ENCODE results near the gene PRDX1. TPM values are rescaled to one million over a fixed set of nuclear protein-coding genes. Genes with fewer than 3 reads are reported as not detected.
"Not testable (repeated sequence)": the region's sequence is repeated elsewhere in the genome, so short reads cannot be mapped to it uniquely, and the experiment has no call there.

The PRDX1 gene
- total and polyA plus RNA-seq, 12 donors: 343 to 908 (median 452) TPM

DNA sequence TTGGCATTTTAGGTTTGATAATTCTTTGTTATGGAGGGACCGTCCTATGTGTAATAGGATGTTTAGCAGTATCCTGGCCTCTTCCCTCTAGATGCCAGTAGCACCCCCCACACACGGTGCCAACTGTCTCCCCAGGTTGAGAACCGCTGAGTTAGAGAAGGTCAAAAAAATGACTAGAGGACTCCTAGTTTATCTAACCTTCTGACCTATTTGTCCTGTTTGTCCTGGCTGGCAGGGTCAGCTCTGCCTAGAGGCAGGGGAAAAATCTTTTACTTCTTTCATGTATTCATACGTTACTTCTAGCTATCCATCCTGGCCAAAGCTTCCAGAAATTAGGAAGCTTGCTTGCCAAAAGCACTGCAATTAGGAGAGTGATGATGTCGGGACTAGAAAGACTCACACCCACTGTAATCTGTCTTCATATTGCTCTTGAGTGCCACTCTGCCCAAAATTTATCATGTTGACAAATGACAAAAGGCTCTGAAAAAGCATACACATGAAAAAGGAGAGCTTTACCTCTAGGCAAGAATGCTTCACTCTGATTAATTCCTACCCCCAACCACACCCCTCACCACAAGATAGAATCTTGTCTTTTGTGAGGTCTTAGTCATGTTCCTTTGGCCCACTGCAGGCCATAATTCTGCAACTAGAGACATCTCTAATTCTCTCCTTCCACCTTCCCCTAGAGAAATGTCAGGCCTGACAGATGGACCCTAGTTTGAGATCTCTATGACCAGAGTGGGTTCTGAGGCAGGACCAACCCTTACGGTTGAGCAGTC lies 14.5 kb upstream of the PRDX1 start:
- Histone ChIP-seq H3K36me3 (replicated peaks in 1 of 2) (no peaks in the 10 kb centered on the region), H3K27me3 (no peaks in the 10 kb centered on the region), H3K9me3 (replicated peaks in 1 of 3) (no peaks in the 10 kb centered on the region), H3K4me1 (replicated peaks in 1 of 2) (no peaks in the 10 kb centered on the region), H3K4me3 (no peak overlapping the region), H3K27ac (no peak overlapping the region)
- 62 to 71% (median 67%) methylated on average over 6 of the region's 6 CpGs for WGBS, 4 donors
- intact Hi-C loops (cut with DNase I): no loop called here
- no peak for DNase-seq
- no peak for TF ChIP-seq POLR2A (IDR thresholded peaks at IDR 0.05)
- TF ChIP-seq, protein P1, sequence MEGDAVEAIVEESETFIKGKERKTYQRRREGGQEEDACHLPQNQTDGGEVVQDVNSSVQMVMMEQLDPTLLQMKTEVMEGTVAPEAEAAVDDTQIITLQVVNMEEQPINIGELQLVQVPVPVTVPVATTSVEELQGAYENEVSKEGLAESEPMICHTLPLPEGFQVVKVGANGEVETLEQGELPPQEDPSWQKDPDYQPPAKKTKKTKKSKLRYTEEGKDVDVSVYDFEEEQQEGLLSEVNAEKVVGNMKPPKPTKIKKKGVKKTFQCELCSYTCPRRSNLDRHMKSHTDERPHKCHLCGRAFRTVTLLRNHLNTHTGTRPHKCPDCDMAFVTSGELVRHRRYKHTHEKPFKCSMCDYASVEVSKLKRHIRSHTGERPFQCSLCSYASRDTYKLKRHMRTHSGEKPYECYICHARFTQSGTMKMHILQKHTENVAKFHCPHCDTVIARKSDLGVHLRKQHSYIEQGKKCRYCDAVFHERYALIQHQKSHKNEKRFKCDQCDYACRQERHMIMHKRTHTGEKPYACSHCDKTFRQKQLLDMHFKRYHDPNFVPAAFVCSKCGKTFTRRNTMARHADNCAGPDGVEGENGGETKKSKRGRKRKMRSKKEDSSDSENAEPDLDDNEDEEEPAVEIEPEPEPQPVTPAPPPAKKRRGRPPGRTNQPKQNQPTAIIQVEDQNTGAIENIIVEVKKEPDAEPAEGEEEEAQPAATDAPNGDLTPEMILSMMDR (IDR thresholded peaks at IDR 0.05): no peak

DNA sequence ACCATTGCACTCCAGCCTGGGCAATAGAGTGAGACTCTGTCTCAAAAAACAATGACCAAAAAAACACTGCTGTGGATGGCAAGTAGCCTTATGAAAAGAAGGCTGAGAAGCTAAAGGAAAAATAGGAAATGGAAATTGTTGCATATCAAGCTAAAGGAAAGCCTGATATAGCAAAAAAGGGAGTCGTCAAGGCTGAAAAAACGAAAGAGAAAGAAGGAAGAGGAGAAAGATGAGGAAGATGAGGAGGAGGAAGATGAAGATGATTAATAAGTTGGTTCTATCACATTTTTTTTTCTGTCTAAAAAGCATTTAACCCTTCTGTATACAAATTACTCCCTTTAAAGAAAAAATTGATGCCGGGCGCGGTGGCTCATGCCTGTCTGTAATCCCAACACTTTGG lies 10.2 kb upstream of the PRDX1 start:
- Histone ChIP-seq H3K27me3 (no peaks in the 10 kb centered on the region), H3K4me3 (no peak overlapping the region), H3K9me3 (replicated peaks in 1 of 3) (no peaks in the 10 kb centered on the region), H3K36me3 (replicated peaks in 1 of 2) (no peaks in the 10 kb centered on the region), H3K27ac (no peak overlapping the region), H3K4me1 (replicated peaks in 1 of 2) (no peaks in the 10 kb centered on the region)
- TF ChIP-seq POLR2A (IDR thresholded peaks at IDR 0.05): no peak
- TF ChIP-seq, protein P1 (IDR thresholded peaks at IDR 0.05): no peak
- WGBS, 4 donors: 74 to 84% (median 82%) methylated on average over 5 of the region's 5 CpGs
- DNase-seq: no peak
- intact Hi-C loops (cut with DNase I): no loop called here

DNA sequence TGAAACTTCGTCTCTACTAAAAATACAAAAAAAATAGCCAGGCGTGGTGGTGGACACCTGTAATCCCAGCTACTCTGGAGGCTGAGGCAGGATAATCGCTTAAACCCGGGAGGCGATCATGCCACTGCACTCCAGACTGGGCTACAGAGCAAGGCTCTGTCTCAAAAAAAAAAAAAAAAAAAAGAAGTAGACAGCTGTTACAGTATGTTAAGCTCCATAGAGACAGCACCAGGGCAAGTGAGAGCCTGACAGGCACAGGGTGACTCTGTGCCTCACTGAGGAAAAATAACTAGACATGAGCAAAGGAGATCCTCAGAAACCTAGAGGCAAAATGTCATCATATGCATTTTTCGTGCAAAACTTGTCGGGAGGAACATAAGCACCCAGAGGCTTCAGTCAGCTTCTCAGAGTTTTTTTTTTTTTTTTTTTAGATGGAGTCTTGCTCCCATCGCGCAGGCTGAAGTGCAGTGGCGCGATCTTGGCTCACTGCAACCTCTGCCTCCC lies 9.0 kb upstream of the PRDX1 start:
- no peaks in the 10 kb centered on the region for H3K9me3 ChIP-seq (replicated peaks in 1 of 3)
- intact Hi-C loops (cut with DNase I): no loop called here
- no peak overlapping the region for H3K27ac ChIP-seq
- DNase-seq: no peak
- no peak overlapping the region for H3K4me3 ChIP-seq
- H3K36me3 ChIP-seq (replicated peaks in 1 of 2): no peaks in the 10 kb centered on the region
- TF ChIP-seq, protein P1 (IDR thresholded peaks at IDR 0.05): no peak
- TF ChIP-seq POLR2A (IDR thresholded peaks at IDR 0.05): no peak
- 89 to 95% (median 93%) methylated on average over 11 of the region's 11 CpGs for WGBS, 4 donors
- no peaks in the 10 kb centered on the region for H3K27me3 ChIP-seq
- no peaks in the 10 kb centered on the region for H3K4me1 ChIP-seq (replicated peaks in 1 of 2)

DNA sequence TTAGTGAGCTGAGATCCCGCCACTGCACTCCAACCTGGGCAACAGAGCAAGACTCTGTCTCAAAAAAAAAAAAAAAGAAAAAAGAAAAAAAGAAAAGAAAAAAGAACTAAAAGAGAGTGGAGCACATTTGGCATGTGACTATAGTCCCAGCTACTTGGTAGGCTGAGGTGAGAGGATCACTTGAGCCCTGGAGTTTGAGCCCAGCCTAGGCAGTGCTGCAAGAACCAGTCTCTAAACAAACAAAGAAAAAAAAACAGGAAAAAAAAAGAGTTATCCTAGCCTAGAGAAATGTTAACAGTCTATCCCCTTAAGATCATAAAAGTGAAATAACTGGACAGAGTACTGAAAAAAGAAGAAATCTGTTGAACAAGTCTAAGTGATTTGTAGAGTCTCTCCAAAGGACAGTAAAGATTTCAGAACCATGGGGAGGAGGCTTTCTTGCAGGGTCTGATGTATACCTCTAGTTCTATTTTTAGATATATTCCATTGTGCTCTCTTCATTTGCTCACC lies 4.5 kb upstream of the PRDX1 start:
- no peak for TF ChIP-seq POLR2A (IDR thresholded peaks at IDR 0.05)
- TF ChIP-seq, protein P1 (IDR thresholded peaks at IDR 0.05): no peak
- intact Hi-C loops (cut with DNase I): no loop called here
- Histone ChIP-seq H3K4me3 (no peak overlapping the region), H3K4me1 (replicated peaks in 1 of 2) (no peaks in the 10 kb centered on the region), H3K9me3 (replicated peaks in 1 of 3) (no peaks in the 10 kb centered on the region), H3K27ac (no peak overlapping the region), H3K36me3 (replicated peaks in 1 of 2) (no peaks in the 10 kb centered on the region), H3K27me3 (no peaks in the 10 kb centered on the region)
- DNase-seq: no peak
- 86 to 100% (median 93%) methylated on average over 1 of the region's 1 CpG for WGBS, 4 donors

DNA sequence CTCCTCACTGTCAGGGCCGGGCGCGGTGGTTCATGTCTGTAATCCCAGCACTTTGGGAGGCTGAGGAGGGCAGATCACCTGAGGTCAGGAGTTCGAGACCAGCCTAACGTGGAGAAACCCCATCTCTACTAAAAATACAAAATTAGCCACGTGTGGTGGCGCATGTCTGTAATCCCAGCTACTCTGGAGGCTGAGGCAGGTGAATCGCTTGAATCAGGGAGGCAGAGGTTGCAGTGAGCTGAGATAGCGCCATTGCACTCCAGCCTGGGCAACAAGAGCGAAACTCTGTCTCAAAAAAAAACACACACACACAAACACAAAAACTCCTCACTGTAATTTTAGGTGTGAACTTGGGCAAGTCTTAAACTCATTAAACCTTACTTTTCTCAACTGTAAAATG lies 2.3 kb upstream of the PRDX1 start:
- H3K9me3 ChIP-seq (replicated peaks in 1 of 3); H3K27ac ChIP-seq; H3K4me3 ChIP-seq; H3K4me1 ChIP-seq (replicated peaks in 1 of 2); intact Hi-C loops (cut with DNase I); H3K27me3 ChIP-seq; H3K36me3 ChIP-seq (replicated peaks in 1 of 2); DNase-seq: not testable (repeated sequence)
- 87 to 92% (median 90%) methylated on average over 10 of the region's 10 CpGs for WGBS, 4 donors

DNA sequence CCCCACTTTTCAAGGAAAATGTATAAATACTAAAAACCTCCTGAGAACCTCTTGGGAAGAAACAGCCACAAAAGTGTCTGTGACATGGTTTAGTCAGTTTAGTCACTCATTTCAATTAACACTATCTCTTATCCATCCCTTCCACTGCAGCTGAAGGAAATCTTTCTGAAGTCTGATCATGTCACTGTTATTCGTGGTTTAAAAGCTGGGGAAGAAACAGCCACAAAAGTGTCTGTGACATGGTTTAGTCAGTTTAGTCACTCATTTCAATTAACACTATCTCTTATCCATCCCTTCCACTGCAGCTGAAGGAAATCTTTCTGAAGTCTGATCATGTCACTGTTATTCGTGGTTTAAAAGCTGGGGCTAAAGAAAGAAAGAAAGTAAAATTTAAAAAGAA lies 1.8 kb upstream of the PRDX1 start:
- H3K9me3 ChIP-seq (replicated peaks in 1 of 3); H3K4me3 ChIP-seq; H3K27me3 ChIP-seq; H3K36me3 ChIP-seq (replicated peaks in 1 of 2); intact Hi-C loops (cut with DNase I); DNase-seq; H3K27ac ChIP-seq: not testable (repeated sequence)
- peaks cover 5 to 12% of the 10 kb centered on the region in 2 donors for H3K4me1 ChIP-seq (replicated peaks in 1 of 2)
- 67 to 80% (median 72%) methylated on average over 2 of the region's 2 CpGs for WGBS, 4 donors
